Measurements from ENCODE around the gene STAT5B. TPM values are rescaled to one million over a fixed set of nuclear protein-coding genes. Genes with fewer than 3 reads are reported as not detected.

Gene STAT5B
- total and polyA plus RNA-seq, 2 of the 13 experiments (the other 11 are each of a cell fraction or from before 2014, with no cell fraction given) = 21.0 to 42.8 TPM

DNA sequence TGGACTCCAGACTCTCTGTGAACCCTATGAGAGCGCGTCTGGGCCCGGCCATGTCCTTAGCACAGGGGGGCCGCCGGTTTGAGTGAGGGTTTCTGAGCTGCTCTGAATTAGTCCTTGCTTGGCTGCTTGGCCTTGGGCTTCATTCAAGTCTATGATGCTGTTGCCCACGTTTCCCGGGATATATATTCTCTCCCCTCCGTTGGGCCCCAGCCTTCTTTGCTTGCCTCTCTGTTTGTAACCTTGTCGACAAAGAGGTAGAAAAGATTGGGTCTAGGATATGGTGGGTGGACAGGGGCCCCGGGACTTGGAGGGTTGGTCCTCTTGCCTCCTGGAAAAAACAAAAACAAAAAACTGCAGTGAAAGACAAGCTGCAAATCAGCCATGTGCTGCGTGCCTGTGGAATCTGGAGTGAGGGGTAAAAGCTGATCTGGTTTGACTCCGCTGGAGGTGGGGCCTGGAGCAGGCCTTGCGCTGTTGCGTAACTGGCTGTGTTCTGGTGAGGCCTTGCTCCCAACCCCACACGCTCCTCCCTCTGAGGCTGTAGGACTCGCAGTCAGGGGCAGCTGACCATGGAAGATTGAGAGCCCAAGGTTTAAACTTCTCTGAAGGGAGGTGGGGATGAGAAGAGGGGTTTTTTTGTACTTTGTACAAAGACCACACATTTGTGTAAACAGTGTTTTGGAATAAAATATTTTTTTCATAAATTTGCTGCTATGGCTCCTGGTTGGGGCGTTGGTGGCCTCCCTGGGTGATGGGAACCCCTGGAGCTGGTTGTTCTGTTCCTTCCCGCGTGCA is 35.2 kb upstream of the STAT5B start (continued):
- TF ChIP-seq, protein P1, sequence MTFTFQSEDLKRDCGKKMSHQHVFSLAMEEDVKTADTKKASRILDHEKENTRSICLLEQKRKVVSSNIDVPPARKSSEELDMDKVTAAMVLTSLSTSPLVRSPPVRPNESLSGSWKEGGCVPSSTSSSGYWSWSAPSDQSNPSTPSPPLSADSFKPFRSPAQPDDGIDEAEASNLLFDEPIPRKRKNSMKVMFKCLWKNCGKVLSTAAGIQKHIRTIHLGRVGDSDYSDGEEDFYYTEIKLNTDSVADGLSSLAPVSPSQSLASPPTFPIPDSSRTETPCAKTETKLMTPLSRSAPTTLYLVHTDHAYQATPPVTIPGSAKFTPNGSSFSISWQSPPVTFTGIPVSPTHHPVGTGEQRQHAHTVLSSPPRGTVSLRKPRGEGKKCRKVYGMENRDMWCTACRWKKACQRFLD (CRISPR knock-in tag; IDR thresholded peaks at IDR 0.05; ENCODE audit: borderline replicate concordance) = 0 out of 2 replicates have a peak, but pooled peaks have one; percentile 39
- TF ChIP-seq, protein P2, sequence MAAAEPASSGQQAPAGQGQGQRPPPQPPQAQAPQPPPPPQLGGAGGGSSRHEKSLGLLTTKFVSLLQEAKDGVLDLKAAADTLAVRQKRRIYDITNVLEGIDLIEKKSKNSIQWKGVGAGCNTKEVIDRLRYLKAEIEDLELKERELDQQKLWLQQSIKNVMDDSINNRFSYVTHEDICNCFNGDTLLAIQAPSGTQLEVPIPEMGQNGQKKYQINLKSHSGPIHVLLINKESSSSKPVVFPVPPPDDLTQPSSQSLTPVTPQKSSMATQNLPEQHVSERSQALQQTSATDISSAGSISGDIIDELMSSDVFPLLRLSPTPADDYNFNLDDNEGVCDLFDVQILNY (CRISPR knock-in tag; conservative IDR thresholded peaks at IDR 0.05) = no peak
- peak; percentile 53; the same call in 1 of the 2 replicates for TF ChIP-seq ZNF264 (CRISPR knock-in tag; IDR thresholded peaks at IDR 0.05)
- TF ChIP-seq FOSL2 (CRISPR knock-in tag; IDR thresholded peaks at IDR 0.05) = peak; percentile 70
- peak; percentile 59; the same call in 1 of the 2 replicates for TF ChIP-seq TAF1 (CRISPR knock-in tag; IDR thresholded peaks at IDR 0.05)
- TF ChIP-seq KLF12 (CRISPR knock-in tag; IDR thresholded peaks at IDR 0.05; ENCODE audit: borderline replicate concordance) = 0 out of 2 replicates have a peak, but pooled peaks have one; percentile 71
- TF ChIP-seq ZNF781 (CRISPR knock-in tag; IDR thresholded peaks at IDR 0.05; ENCODE audit: borderline replicate concordance, not compliant biosample characterization) = peak; percentile 79
- TF ChIP-seq MIER2 (CRISPR knock-in tag; IDR thresholded peaks at IDR 0.05) = peak; percentile 81
- TF ChIP-seq RBM39 (IDR thresholded peaks at IDR 0.05; ENCODE audit: low read depth, low read length, poor library complexity, severe bottlenecking) = no peak
- peak; percentile 27 for TF ChIP-seq YY1 (IDR thresholded peaks at IDR 0.05; ENCODE audit: insufficient read depth, insufficient replicate concordance, low read depth, low read length)
- TF ChIP-seq ZMAT3 (CRISPR knock-in tag; conservative IDR thresholded peaks at IDR 0.05) = peak; percentile 78; the same call in 1 of the 2 replicates
- TF ChIP-seq PPARG (CRISPR knock-in tag; conservative IDR thresholded peaks at IDR 0.05) = peak; percentile 56; the same call in 1 of the 2 replicates
- TF ChIP-seq ZFX (CRISPR knock-in tag; IDR thresholded peaks at IDR 0.05; ENCODE audit: low read depth) = peak; percentile 98
- peak; percentile 82; the same call in 1 of the 2 replicates for TF ChIP-seq ZNF333 (CRISPR knock-in tag; IDR thresholded peaks at IDR 0.05; ENCODE audit: borderline replicate concordance)
- TF ChIP-seq, protein P3, sequence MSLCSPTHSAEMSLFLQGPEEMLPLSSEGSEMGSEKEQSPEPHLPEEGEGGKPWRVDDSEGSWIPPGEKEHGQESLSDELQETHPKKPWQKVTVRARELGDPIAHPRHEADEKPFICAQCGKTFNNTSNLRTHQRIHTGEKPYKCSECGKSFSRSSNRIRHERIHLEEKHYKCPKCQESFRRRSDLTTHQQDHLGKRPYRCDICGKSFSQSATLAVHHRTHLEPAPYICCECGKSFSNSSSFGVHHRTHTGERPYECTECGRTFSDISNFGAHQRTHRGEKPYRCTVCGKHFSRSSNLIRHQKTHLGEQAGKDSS (CRISPR knock-in tag; IDR thresholded peaks at IDR 0.05; ENCODE audit: borderline replicate concordance, low read depth) = peak; percentile 79; the same call in 1 of the 2 replicates
- TF ChIP-seq, protein P4, sequence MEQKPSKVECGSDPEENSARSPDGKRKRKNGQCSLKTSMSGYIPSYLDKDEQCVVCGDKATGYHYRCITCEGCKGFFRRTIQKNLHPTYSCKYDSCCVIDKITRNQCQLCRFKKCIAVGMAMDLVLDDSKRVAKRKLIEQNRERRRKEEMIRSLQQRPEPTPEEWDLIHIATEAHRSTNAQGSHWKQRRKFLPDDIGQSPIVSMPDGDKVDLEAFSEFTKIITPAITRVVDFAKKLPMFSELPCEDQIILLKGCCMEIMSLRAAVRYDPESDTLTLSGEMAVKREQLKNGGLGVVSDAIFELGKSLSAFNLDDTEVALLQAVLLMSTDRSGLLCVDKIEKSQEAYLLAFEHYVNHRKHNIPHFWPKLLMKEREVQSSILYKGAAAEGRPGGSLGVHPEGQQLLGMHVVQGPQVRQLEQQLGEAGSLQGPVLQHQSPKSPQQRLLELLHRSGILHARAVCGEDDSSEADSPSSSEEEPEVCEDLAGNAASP (CRISPR knock-in tag; IDR thresholded peaks at IDR 0.05; ENCODE audit: borderline replicate concordance) = peak; percentile 83
- TF ChIP-seq, protein P5, sequence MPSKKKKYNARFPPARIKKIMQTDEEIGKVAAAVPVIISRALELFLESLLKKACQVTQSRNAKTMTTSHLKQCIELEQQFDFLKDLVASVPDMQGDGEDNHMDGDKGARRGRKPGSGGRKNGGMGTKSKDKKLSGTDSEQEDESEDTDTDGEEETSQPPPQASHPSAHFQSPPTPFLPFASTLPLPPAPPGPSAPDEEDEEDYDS (CRISPR knock-in tag; IDR thresholded peaks at IDR 0.05) = peak; percentile 81
- TF ChIP-seq TGIF2 (CRISPR knock-in tag; IDR thresholded peaks at IDR 0.05) = no peak
- TF ChIP-seq REXO4 (CRISPR knock-in tag; IDR thresholded peaks at IDR 0.05; ENCODE audit: borderline replicate concordance) = no peak
- TF ChIP-seq MYNN (CRISPR knock-in tag; IDR thresholded peaks at IDR 0.05; ENCODE audit: low read depth) = 0 out of 2 replicates have a peak, but pooled peaks have one; percentile 69
- peak; percentile 73; the same call in 1 of the 2 replicates for TF ChIP-seq YEATS4 (CRISPR knock-in tag; IDR thresholded peaks at IDR 0.05; ENCODE audit: borderline replicate concordance)
- TF ChIP-seq IRF2 (CRISPR knock-in tag; IDR thresholded peaks at IDR 0.05) = peak; percentile 82; the same call in 1 of the 2 replicates
- no peak for TF ChIP-seq TBL1XR1 (IDR thresholded peaks at IDR 0.05; ENCODE audit: borderline replicate concordance, low read length, partially characterized antibody)
- TF ChIP-seq ZNF567 (CRISPR knock-in tag; IDR thresholded peaks at IDR 0.05; ENCODE audit: borderline replicate concordance) = 0 out of 2 replicates have a peak, but pooled peaks have one; percentile 76
